H7 (cell line): Measurements from ENCODE around the gene CSF1. TPM values are rescaled to one million over a fixed set of nuclear protein-coding genes. Genes with fewer than 3 reads are reported as not detected.
"Not testable (repeated sequence)": the region's sequence is repeated elsewhere in the genome, so short reads cannot be mapped to it uniquely, and the experiment has no call there.

Source experiments
- DNase-seq: peaks from one replicate; pipeline ENCODE4 v3.0.0; 2012
- H3K27me3 ChIP-seq: 2 replicates; pipeline ENCODE4 v1.6.0; 2011; ENCODE audit warnings: mild to moderate bottlenecking, low read length; ENCODE audit not compliant: control insufficient read depth, insufficient read depth
- H3K36me3 ChIP-seq: replicated peaks from 2 replicates; pipeline ENCODE4 v1.5.1; 2011; ENCODE audit warnings: low read length; ENCODE audit not compliant: control insufficient read depth, insufficient read depth
- H3K4me3 ChIP-seq: 2 replicates; pipeline ENCODE4 v1.5.1; 2011; ENCODE audit warnings: low read depth, mild to moderate bottlenecking, control low read depth, low read length, moderate library complexity; ENCODE audit not compliant: insufficient read depth
- total RNA-seq: library from RNA; depleted of rRNA; stranded (reverse); fragments of >200 nt; shearing (Covaris generic); gene quantifications from 2 replicates; pipeline ENCODE4 v1.2.3, GENCODE V29; 2014

CSF1 gene
- total RNA-seq, 1 experiment from 2014 or later = 5.5 TPM

GRCh38 chr1:109878531-109879104, 32.0 kb upstream of the CSF1 start:
- Histone ChIP-seq H3K27me3 (no peaks in the 10 kb centered on the region), H3K36me3 (no peaks in the 10 kb centered on the region), H3K4me3 (no peak overlapping the region)
- DNase-seq = peak; percentile 10

GRCh38 chr1:109879371-109879770, 31.3 kb upstream of the CSF1 start:
- not testable (repeated sequence) for H3K36me3 ChIP-seq, DNase-seq, H3K27me3 ChIP-seq, H3K4me3 ChIP-seq

- DNase-seq = peak; percentile 5
- H3K4me3 ChIP-seq = no peak overlapping the region
- H3K27me3 ChIP-seq = no peaks in the 10 kb centered on the region
- no peaks in the 10 kb centered on the region for H3K36me3 ChIP-seq
Measured at GRCh38 chr1:109879881-109880525, 30.6 kb upstream of the CSF1 start.

GRCh38 chr1:109880971-109881894, 29.4 kb upstream of the CSF1 start:
- no peaks in the 10 kb centered on the region for H3K27me3 ChIP-seq
- H3K36me3 ChIP-seq = no peaks in the 10 kb centered on the region
- no peak overlapping the region for H3K4me3 ChIP-seq
- peak; percentile 9 for DNase-seq

GRCh38 chr1:109881906-109882287, 28.8 kb upstream of the CSF1 start:
- Histone ChIP-seq H3K27me3 (no peaks in the 10 kb centered on the region), H3K4me3 (no peak overlapping the region)
- DNase-seq = no peak

GRCh38 chr1:109882288-109883245, 28.1 kb upstream of the CSF1 start:
- peak; percentile 15 for DNase-seq
- Histone ChIP-seq H3K27me3 (no peaks in the 10 kb centered on the region), H3K36me3 (no peaks in the 10 kb centered on the region), H3K4me3 (no peak overlapping the region)

More at GRCh38 chr1:109881906-109882287, 28.8 kb upstream of the CSF1 start:
- H3K36me3 ChIP-seq = no peaks in the 10 kb centered on the region

- Histone ChIP-seq H3K36me3 (no peaks in the 10 kb centered on the region), H3K27me3 (no peaks in the 10 kb centered on the region), H3K4me3 (no peak overlapping the region)
- DNase-seq = peak; percentile 6
Measured at GRCh38 chr1:109883248-109883955, 27.2 kb upstream of the CSF1 start.

- H3K36me3 ChIP-seq = no peaks in the 10 kb centered on the region
- H3K27me3 ChIP-seq = no peaks in the 10 kb centered on the region
- DNase-seq = peak; percentile 15
- H3K4me3 ChIP-seq = no peak overlapping the region
Measured at GRCh38 chr1:109884242-109884891, 26.3 kb upstream of the CSF1 start.

- Histone ChIP-seq H3K27me3 (no peaks in the 10 kb centered on the region), H3K4me3 (no peak overlapping the region), H3K36me3 (no peaks in the 10 kb centered on the region)
- DNase-seq = peak; percentile 5
Measured at GRCh38 chr1:109885589-109885988, 25.1 kb upstream of the CSF1 start.

GRCh38 chr1:109886827-109887226, 23.8 kb upstream of the CSF1 start:
- H3K36me3 ChIP-seq = no peaks in the 10 kb centered on the region
- H3K27me3 ChIP-seq = no peaks in the 10 kb centered on the region
- DNase-seq = peak; percentile 2

GRCh38 chr1:109887271-109887670, 23.4 kb upstream of the CSF1 start:
- DNase-seq = no peak

More at GRCh38 chr1:109886827-109887226, 23.8 kb upstream of the CSF1 start:
- no peak overlapping the region for H3K4me3 ChIP-seq

GRCh38 chr1:109887884-109888283, 22.8 kb upstream of the CSF1 start:
- DNase-seq = no peak

More at GRCh38 chr1:109887271-109887670, 23.4 kb upstream of the CSF1 start:
- Histone ChIP-seq H3K36me3 (no peaks in the 10 kb centered on the region), H3K4me3 (no peak overlapping the region), H3K27me3 (no peaks in the 10 kb centered on the region)

GRCh38 chr1:109889094-109889493, 21.6 kb upstream of the CSF1 start:
- Histone ChIP-seq H3K27me3 (no peaks in the 10 kb centered on the region), H3K4me3 (no peak overlapping the region), H3K36me3 (no peaks in the 10 kb centered on the region)
- DNase-seq = no peak

More at GRCh38 chr1:109887884-109888283, 22.8 kb upstream of the CSF1 start:
- Histone ChIP-seq H3K27me3 (no peaks in the 10 kb centered on the region), H3K4me3 (no peak overlapping the region), H3K36me3 (no peaks in the 10 kb centered on the region)
